K562 (cell line): ENCODE data around the gene SFXN2. TPM values are rescaled to one million over a fixed set of nuclear protein-coding genes. Genes with fewer than 3 reads are reported as not detected.

Experiments used
- ATAC-seq: fragments of 200-7000 bp; cut with Tn5 transposase; 3 replicates; pipeline ENCODE4 v1.9.1; 2020; ENCODE audit warnings: moderate library complexity
- BruUV-seq: library from RNA; stranded (reverse); fragments of 400-500 nt; replicated peaks from 2 replicates; lab custom pipeline; 2021; lab: Mats Ljungman, UMichigan
- CTCF ChIA-PET: fragments of 300-600 bp; formaldehyde crosslinking; extraction: SDS; loops from one replicate; lab custom pipeline; 2021; ENCODE audit warnings: low intra/inter-chr PET ratio; lab: Yijun Ruan, JAX
- POLR2A ChIA-PET: fragments of 300-600, 350-650 bp; sonication (Branson Sonifier 250); formaldehyde crosslinking; extraction: SDS; loops from one replicate; lab custom pipeline; 2021; ENCODE audit warnings: antibody characterized with exemption, inconsistent platforms; lab: Yijun Ruan, JAX
- DNase-seq, 4 experiments: peaks; one replicate each; pipeline versions ENCODE4 v3.0.0 to v3.0.0-alpha.2; 2011 to 2018; ENCODE audit warnings: low spot score in 3 of 4, mixed read lengths in 3 of 4; ENCODE audit errors: extremely low read depth in 1 of 4
- FAIRE-seq: peaks from 2 replicates; lab custom pipeline; 2011; peaks lifted over from hg19 to GRCh38; lab: Jason Lieb, UNC
- H2AFZ ChIP-seq: 2 replicates; pipeline ENCODE4 v1.6.0; 2011; ENCODE audit warnings: low read depth, low read length, control low read depth, inconsistent platforms
- H3K27ac ChIP-seq: fragments of 200-600 bp; 3 replicates; pipeline ENCODE4 v1.8.0; 2011; ENCODE audit warnings: low read depth, mild to moderate bottlenecking, control low read depth, inconsistent platforms, low read length, moderate library complexity, mixed read lengths; ENCODE audit errors: extremely low read depth
- H3K27me3 ChIP-seq, 2 experiments: fragments of 300-600 bp in 1 of 2; 2 replicates in 1 of 2; 3 replicates in 1 of 2; pipeline versions ENCODE4 v1.6.0 to v1.8.0; 2011; ENCODE audit warnings: inconsistent platforms in 2 of 2, low read length in 2 of 2, mild to moderate bottlenecking in 1 of 2, mixed read lengths in 1 of 2, moderate library complexity in 1 of 2; ENCODE audit not compliant: control insufficient read depth in 2 of 2, insufficient read depth in 2 of 2
- H3K36me3 ChIP-seq: fragments of 300-600 bp; 3 replicates; pipeline ENCODE4 v1.8.0; 2011; ENCODE audit warnings: mild to moderate bottlenecking, low read length, inconsistent platforms; ENCODE audit not compliant: control insufficient read depth, insufficient read depth
- H3K4me1 ChIP-seq, 2 experiments: fragments of 200-600 bp in 1 of 2; replicated peaks in 1 of 2; 2 replicates in 1 of 2; 3 replicates in 1 of 2; pipeline versions ENCODE4 v1.5.1 to v1.8.0; 2011; ENCODE audit warnings: inconsistent platforms in 2 of 2, low read length in 2 of 2, mild to moderate bottlenecking in 1 of 2, mixed read lengths in 1 of 2, moderate library complexity in 1 of 2; ENCODE audit not compliant: control insufficient read depth in 2 of 2, insufficient read depth in 2 of 2
- H3K4me2 ChIP-seq: 2 replicates; pipeline ENCODE4 v1.6.1; 2011; ENCODE audit warnings: low read length, control low read depth, inconsistent platforms, mixed read lengths; ENCODE audit not compliant: insufficient read depth
- H3K4me3 ChIP-seq: fragments of 200-600 bp; sonication (generic), shearing (Covaris generic); 2 replicates; pipeline ENCODE4 v1.5.1; 2016; ENCODE audit warnings: control low read depth, inconsistent platforms
- H3K79me2 ChIP-seq: fragments of 200-600 bp; 3 replicates; pipeline ENCODE4 v1.8.0; 2011; ENCODE audit warnings: low read length, inconsistent platforms; ENCODE audit not compliant: control insufficient read depth, insufficient read depth
- H3K9ac ChIP-seq, 2 experiments: 2 replicates each; pipeline versions ENCODE4 v1.6.0 to v1.6.1; 2011; ENCODE audit warnings: low read depth in 2 of 2, low read length in 2 of 2, control low read depth in 1 of 2, inconsistent platforms in 1 of 2, mild to moderate bottlenecking in 1 of 2, mixed read lengths in 1 of 2; ENCODE audit not compliant: insufficient read depth in 1 of 2
- H3K9me1 ChIP-seq: one replicate; pipeline ENCODE4 v1.6.0; 2011; ENCODE audit warnings: inconsistent platforms, mild to moderate bottlenecking, low read length, moderate library complexity; ENCODE audit not compliant: control insufficient read depth, insufficient read depth
- H3K9me3 ChIP-seq: replicated peaks from 2 replicates; pipeline ENCODE4 v1.5.1; 2011; ENCODE audit warnings: low read depth, low read length, inconsistent platforms; ENCODE audit not compliant: control insufficient read depth, insufficient read depth
- H4K20me1 ChIP-seq: replicated peaks from 2 replicates; pipeline ENCODE4 v1.6.1; 2011; ENCODE audit warnings: low read length, inconsistent platforms, mixed read lengths; ENCODE audit not compliant: control insufficient read depth, insufficient read depth
- ATF7 ChIP-seq: fragments of 450-650 bp; IDR thresholded peaks from 2 replicates; pipeline ENCODE4 v1.7.1; 2014; ENCODE audit warnings: mild to moderate bottlenecking, moderate library complexity
- BRD9 ChIP-seq: fragments of 450-650 bp; IDR thresholded peaks from 2 replicates; pipeline ENCODE4 v1.6.1; 2018; ENCODE audit warnings: low read depth; ENCODE audit not compliant: partially characterized antibody
- CBX3 ChIP-seq, 2 experiments: IDR thresholded peaks; 1 replicate in 1 of 2; 2 replicates in 1 of 2; pipeline ENCODE4 v1.6.1; 2012; ENCODE audit warnings: inconsistent platforms in 2 of 2, low read length in 2 of 2, borderline replicate concordance in 1 of 2, control low read depth in 1 of 2
- CEBPB ChIP-seq: fragments of 450-650 bp; IDR thresholded peaks from 2 replicates; pipeline ENCODE4 v1.6.1; 2016; ENCODE audit warnings: missing genetic modification characterization, missing compliant biosample characterization
- FOXA3 ChIP-seq, 2 experiments: fragments of 450-650 bp in 1 of 2; sonication (generic) in 1 of 2; formaldehyde crosslinking; IDR thresholded peaks in 1 of 2; conservative IDR thresholded peaks in 1 of 2; 2 replicates each; pipeline versions ENCODE4 v1.4.0 to v1.8.0; 2020 to 2022; ENCODE audit warnings: mild to moderate bottlenecking in 2 of 2, missing genetic modification reagents in 1 of 2
- FOXK2 ChIP-seq, 2 experiments: fragments of 450-650 bp; IDR thresholded peaks in 1 of 2; conservative IDR thresholded peaks in 1 of 2; 2 replicates each; pipeline ENCODE4 v1.6.1; 2016; ENCODE audit warnings: low read depth in 2 of 2, mild to moderate bottlenecking in 1 of 2
- KLF16 ChIP-seq: IDR thresholded peaks from 2 replicates; pipeline ENCODE4 v1.6.1; 2016; ENCODE audit warnings: antibody characterized with exemption
- PHTF2 ChIP-seq: fragments of 250-450 bp; sonication (Bioruptor Pico); IDR thresholded peaks from 2 replicates; pipeline ENCODE4 v1.5.0; 2021; ENCODE audit warnings: mild to moderate bottlenecking
- POLR2AphosphoS2 ChIP-seq: IDR thresholded peaks from 2 replicates; pipeline ENCODE4 v1.6.1; 2012; ENCODE audit warnings: low read length, improper control_type of control experiment
- SAFB ChIP-seq: fragments of 200-400 bp; formaldehyde crosslinking; IDR thresholded peaks from 2 replicates; pipeline ENCODE4 v1.6.1; 2017; ENCODE audit warnings: low read depth, low read length, borderline replicate concordance
- TCF7L2 ChIP-seq: fragments of 150-350 bp; IDR thresholded peaks from 2 replicates; pipeline ENCODE4 v1.6.1; 2016; ENCODE audit warnings: low read depth, mild to moderate bottlenecking, low read length, moderate library complexity
- TEAD1 ChIP-seq, 2 experiments: fragments of 450-650 bp in 1 of 2; sonication (generic) in 1 of 2; formaldehyde crosslinking; IDR thresholded peaks; 2 replicates each; pipeline versions ENCODE4 v1.4.0 to v1.8.0; 2020 to 2022; ENCODE audit warnings: mild to moderate bottlenecking in 2 of 2, missing genetic modification reagents in 1 of 2
- U2AF1 ChIP-seq: fragments of 200-400 bp; formaldehyde crosslinking; optimal IDR thresholded peaks from 2 replicates; pipeline ENCODE3; 2017; ENCODE audit warnings: mild to moderate bottlenecking, low read depth, low read length, moderate library complexity
- ZNF239 ChIP-seq: fragments of 250-450 bp; sonication (Bioruptor Pico); IDR thresholded peaks from 2 replicates; pipeline ENCODE4 v1.4.0; 2020; ENCODE audit warnings: mild to moderate bottlenecking
- WGBS: fragments of 100-300 bp; shearing (Covaris generic); methylation state at CpG from one replicate; pipeline ENCODE4 v1.1.6; 2016; ENCODE audit warnings: low coverage, mixed read lengths; ENCODE audit not compliant: insufficient coverage; ENCODE audit errors: missing lambda C conversion rate; 5-methylcytosine and 5-hydroxymethylcytosine counted together
- in situ Hi-C: fragments of 300-500 bp; cut with MboI; formaldehyde crosslinking; loops from 4 replicates; pipeline ENCODE4 v1.15.0; 2018; ENCODE audit warnings: inconsistent platforms, mixed read lengths
- intact Hi-C: fragments of 100-400 bp; cut with micrococcal nuclease; formaldehyde crosslinking; loops from 2 replicates; pipeline ENCODE4 v1.14.2; 2022
- polyA plus RNA-seq, 8 experiments: library from polyadenylated mRNA; depleted of rRNA in 4 of 8; stranded (reverse) in 5 of 8; unstranded in 3 of 8; fragments of >200 nt; fragmentation: Nextera tagmentation in 2 of 8; fragmentation: Illumina TruSeq in 1 of 8; extraction: Ambion mirVana in 2 of 8; extraction: Trizol in 1 of 8; gene quantifications; 2 replicates each; pipeline versions ENCODE4 v1.2.1 to v1.2.3, GENCODE V29; 2011 to 2014; ENCODE audit warnings: inconsistent platforms in 1 of 8, missing spikeins in 1 of 8
- total RNA-seq, 7 experiments: library from RNA; depleted of rRNA in 6 of 7; stranded (reverse); fragments of >200 nt in 6 of 7; fragmentation: Illumina TruSeq in 2 of 7; extraction: Trizol in 2 of 7; gene quantifications; 2 replicates each; pipeline versions ENCODE4 v1.2.1 to v1.2.3, GENCODE V29; 2011 to 2021; ENCODE audit warnings: low replicate concordance in 1 of 7
- TF ChIP-seq, protein P1 (sequence below): IDR thresholded peaks from 3 replicates; pipeline ENCODE4 v1.6.1; 2011; ENCODE audit warnings: borderline replicate concordance, mild to moderate bottlenecking, moderate library complexity; ENCODE audit not compliant: insufficient read length; ENCODE audit errors: extremely low read depth
- TF ChIP-seq, protein P2 (sequence below), 3 experiments: fragments of 200-800 bp in 1 of 3; sonication (Bioruptor generic) in 1 of 3; sonication (generic) in 1 of 3; formaldehyde crosslinking in 1 of 3; IDR thresholded peaks; 2 replicates each; pipeline versions ENCODE4 v1.6.1 to v1.8.0; 2016 to 2022; ENCODE audit warnings: mild to moderate bottlenecking in 2 of 3, missing compliant biosample characterization in 2 of 3, missing genetic modification characterization in 2 of 3, missing genetic modification reagents in 1 of 3
- TF ChIP-seq, protein P3 (sequence below): fragments of 450-650 bp; formaldehyde crosslinking; IDR thresholded peaks from 2 replicates; pipeline ENCODE4 v1.4.0; 2022; ENCODE audit warnings: mild to moderate bottlenecking, moderate library complexity

Gene SFXN2
- total and polyA plus RNA-seq, 9 of the 15 experiments (the other 6 are each of a cell fraction or from before 2014, with no cell fraction given), result 7.3 to 23.8 (median 15.7) TPM

DNA sequence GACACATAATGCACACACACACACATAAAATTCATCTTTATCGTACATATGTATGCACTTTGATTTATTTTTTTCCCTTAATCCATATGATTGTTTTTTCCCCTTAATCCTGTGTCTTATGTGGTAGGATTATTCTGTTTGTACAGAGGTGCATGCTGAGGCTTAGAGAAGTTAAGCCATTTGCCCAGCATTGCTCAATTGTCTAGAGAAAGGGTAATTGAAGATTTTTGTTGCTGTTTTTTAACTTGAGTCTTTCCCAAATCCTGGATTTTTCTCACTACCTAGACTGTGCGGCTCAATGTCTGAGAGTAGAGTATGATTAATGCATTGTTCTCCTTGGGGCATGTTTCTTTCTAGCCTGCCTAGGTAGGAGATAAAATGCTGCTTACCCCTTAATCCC, 64.3 kb downstream of the SFXN2 start:
- no peaks in the 10 kb centered on the region for H3K9me3 ChIP-seq
- intact Hi-C loops, result loop anchor here (5.0 kb wide), 1 partner anchor 36 kb away; the partner anchor contains the start of gene WBP1L
- H3K27me3 ChIP-seq, result no peaks in the 10 kb centered on the region
- H3K9ac ChIP-seq, result no peak overlapping the region; a peak in 1 of 4 replicates
- WGBS, result 58% methylated on average over 2 of the region's 2 CpGs
- no peaks in the 10 kb centered on the region for H3K9me1 ChIP-seq
- peaks cover 49% of the 10 kb centered on the region for H3K79me2 ChIP-seq
- no peak overlapping the region for H3K4me2 ChIP-seq
- H4K20me1 ChIP-seq, result no peaks in the 10 kb centered on the region
- no peak for FAIRE-seq
- H3K4me1 ChIP-seq, result peaks cover 52 to 71% of the 10 kb centered on the region in 2 experiments
- DNase-seq, result no peak
- ChIA-PET CTCF (no interaction called here), POLR2A (interaction anchor here (1.6 kb wide), 1 partner anchor 10 kb away, joined by 7 read pairs; no protein-coding TSS in a partner anchor)
- in situ Hi-C loops, result no loop called here
- H2AFZ ChIP-seq, result no peak overlapping the region
- TF ChIP-seq KLF16, result no peak
- no peak for TF ChIP-seq TEAD1 (CRISPR knock-in tag; IDR thresholded peaks at IDR 0.05)
- no peak for TF ChIP-seq FOXK2 (conservative IDR thresholded peaks at IDR 0.05 in 1 of 2, IDR thresholded peaks at IDR 0.05 in 1 of 2; ENCODE audit: low read depth in 2 of 2)
- no peak for TF ChIP-seq BRD9
- no peak for TF ChIP-seq CBX3 (IDR thresholded peaks at IDR 0.05; ENCODE audit: borderline replicate concordance in 1 of 2, low read length in 2 of 2)
- TF ChIP-seq, protein P1, sequence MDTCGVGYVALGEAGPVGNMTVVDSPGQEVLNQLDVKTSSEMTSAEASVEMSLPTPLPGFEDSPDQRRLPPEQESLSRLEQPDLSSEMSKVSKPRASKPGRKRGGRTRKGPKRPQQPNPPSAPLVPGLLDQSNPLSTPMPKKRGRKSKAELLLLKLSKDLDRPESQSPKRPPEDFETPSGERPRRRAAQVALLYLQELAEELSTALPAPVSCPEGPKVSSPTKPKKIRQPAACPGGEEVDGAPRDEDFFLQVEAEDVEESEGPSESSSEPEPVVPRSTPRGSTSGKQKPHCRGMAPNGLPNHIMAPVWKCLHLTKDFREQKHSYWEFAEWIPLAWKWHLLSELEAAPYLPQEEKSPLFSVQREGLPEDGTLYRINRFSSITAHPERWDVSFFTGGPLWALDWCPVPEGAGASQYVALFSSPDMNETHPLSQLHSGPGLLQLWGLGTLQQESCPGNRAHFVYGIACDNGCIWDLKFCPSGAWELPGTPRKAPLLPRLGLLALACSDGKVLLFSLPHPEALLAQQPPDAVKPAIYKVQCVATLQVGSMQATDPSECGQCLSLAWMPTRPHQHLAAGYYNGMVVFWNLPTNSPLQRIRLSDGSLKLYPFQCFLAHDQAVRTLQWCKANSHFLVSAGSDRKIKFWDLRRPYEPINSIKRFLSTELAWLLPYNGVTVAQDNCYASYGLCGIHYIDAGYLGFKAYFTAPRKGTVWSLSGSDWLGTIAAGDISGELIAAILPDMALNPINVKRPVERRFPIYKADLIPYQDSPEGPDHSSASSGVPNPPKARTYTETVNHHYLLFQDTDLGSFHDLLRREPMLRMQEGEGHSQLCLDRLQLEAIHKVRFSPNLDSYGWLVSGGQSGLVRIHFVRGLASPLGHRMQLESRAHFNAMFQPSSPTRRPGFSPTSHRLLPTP, result no peak
- no peak for TF ChIP-seq CEBPB
- no peak for TF ChIP-seq U2AF1
- TF ChIP-seq, protein P2, sequence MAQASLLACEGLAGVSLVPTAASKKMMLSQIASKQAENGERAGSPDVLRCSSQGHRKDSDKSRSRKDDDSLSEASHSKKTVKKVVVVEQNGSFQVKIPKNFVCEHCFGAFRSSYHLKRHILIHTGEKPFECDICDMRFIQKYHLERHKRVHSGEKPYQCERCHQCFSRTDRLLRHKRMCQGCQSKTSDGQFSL (CRISPR knock-in tag; IDR thresholded peaks at IDR 0.05), result no peak
- TF ChIP-seq, protein P2 (tag; IDR thresholded peaks at IDR 0.05), result no peak
- TF ChIP-seq SAFB, result no peak
- TF ChIP-seq ATF7, result no peak
- no peak for TF ChIP-seq PHTF2 (CRISPR knock-in tag)
- TF ChIP-seq, protein P3, sequence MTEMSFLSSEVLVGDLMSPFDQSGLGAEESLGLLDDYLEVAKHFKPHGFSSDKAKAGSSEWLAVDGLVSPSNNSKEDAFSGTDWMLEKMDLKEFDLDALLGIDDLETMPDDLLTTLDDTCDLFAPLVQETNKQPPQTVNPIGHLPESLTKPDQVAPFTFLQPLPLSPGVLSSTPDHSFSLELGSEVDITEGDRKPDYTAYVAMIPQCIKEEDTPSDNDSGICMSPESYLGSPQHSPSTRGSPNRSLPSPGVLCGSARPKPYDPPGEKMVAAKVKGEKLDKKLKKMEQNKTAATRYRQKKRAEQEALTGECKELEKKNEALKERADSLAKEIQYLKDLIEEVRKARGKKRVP (CRISPR knock-in tag), result no peak
- TF ChIP-seq FOXA3 (CRISPR knock-in tag; conservative IDR thresholded peaks at IDR 0.05 in 1 of 2, IDR thresholded peaks at IDR 0.05 in 1 of 2), result no peak
- TF ChIP-seq POLR2AphosphoS2, result no peak
- no peak for TF ChIP-seq ZNF239 (CRISPR knock-in tag)
- no peak for TF ChIP-seq TCF7L2
- BruUV-seq, result no TSS peak
- H3K27ac ChIP-seq, result no peak overlapping the region
- no peak for ATAC-seq
- H3K36me3 ChIP-seq, result peaks cover 4% of the 10 kb centered on the region; the same call in 1 of the 3 replicates
- H3K4me3 ChIP-seq, result no peak overlapping the region
